HG02884 (cell line): ENCODE data around the gene AMN.

ENCODE experiments used
- ATAC-seq: cut with Tn5 transposase; IDR thresholded peaks from one replicate; pipeline ENCODE4 v1.9.1; 2021; ENCODE audit warnings: mild to moderate bottlenecking, moderate library complexity; ENCODE audit not compliant: unreplicated experiment

AMN gene

DNA sequence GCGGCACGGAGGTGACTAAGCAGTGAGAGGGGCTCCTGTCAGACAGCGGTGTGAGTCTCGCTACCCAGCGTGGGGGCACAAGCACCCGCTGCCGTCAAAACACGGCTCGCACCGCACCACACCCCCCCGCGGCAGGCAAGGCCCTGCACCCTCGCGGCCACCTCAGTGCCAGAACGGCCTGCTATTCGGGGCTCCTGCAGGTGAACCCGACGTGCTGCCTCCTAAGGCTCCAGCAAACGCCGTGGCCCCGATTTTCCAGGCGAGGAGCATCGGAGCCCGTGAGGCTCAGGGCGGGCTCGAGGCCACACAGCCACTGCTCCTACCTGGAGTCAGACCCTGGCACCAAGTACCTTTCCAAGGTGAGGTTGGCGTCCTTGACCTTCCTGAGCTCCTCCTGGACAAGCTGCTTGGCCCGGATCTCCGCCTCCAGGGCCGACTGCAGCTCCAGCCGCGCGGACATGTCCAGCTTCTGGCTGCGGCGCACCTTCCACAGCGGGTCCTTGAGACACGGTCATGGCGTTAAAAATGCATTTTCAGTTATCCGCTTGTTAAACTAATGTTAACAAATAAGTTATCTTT is 41.8 kb downstream of the AMN start:
- no peak for ATAC-seq

DNA sequence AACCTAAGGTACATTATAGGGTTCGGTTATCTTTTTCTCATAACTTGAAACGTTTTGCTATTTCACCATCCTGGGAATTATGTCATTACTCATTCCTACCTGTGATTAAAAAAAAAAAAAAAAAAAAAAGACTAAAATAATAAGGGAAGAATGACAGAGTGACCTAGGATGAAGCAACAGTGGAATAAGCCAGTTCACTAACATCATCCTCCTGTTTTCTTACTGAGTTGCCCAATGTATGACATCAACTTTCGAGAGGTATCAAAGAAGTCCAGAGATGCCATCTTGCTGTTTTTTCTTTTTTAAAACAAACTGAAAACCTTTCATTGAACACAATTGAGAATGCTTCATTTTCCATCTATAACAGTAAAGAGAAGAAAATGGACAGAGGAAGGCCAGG is 42.8 kb downstream of the AMN start:
- ATAC-seq: no peak

GRCh38 chr14:102965971-102966655 is 43.6 kb downstream of the AMN start:
- ATAC-seq: no peak

DNA sequence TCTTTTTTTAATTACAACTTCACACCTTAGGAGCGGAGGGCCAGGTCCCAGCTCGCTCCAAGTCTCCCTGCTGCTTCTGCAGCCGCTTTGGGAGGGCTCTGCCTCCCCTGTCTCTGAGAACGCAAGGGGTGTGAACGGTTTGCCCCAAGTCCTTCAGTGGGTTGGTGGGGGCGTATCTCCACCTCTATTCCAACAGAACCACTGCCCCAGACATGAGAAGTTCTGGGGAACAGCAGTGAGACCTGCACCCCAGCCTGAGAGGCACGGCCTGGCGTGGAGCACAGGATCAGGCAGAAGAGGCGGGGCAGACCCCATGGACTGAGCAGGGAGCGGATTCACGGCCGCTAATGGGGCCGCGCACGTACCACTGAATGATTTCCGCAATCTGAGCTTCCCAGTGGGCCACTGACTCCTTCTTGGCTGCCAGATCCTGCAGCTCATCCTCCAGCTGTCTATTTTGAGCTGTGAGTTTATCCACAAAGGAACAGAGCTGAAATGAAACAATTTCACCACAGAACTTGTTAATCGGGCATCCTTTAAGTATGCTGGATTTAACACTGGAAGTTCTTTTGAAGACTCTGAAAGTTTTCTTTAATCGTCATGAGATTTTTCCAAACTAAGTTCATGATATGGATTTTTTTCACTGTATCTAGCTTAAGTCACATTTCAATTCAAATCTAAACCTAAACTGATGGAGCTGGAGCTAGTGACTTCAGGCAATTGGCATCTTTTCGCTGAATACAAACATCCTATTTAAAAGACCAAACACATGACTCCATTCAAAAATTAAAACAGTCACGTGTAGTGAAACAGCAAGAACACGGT is 44.4 kb downstream of the AMN start:
- ATAC-seq: no peak

DNA sequence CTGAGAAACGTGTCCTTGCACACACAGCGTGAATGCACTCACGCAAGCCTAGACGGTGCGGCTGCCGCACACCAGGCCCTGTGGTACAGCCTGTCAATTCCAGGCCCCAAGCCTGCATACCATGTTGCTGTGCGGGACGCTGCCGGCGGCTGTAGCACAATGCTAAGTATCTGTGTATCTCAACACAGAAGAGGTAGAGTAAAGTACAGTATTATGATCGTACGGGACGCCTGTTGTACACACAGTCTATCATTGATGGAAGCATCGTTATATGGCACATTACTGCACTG is 45.0 kb downstream of the AMN start:
- no peak for ATAC-seq

DNA sequence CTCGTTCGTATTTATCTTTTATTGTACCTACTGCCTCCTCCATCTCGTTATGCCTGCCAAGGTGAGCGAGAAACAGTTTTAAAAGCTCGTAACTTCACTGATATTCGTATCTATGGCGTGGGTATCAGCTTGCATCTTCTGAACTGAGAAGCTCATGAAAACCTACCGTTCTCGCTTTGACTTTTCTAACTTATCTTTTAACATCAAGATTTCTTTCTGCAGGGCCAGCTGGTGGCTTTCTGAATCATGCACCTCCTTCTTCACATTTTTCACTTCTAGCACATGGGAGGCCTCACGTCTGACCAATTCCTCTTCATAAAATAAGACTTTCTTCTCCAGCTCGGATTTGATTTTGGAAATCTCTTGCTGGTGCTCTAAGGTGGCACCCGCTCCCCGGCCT is 45.8 kb downstream of the AMN start:
- no peak for ATAC-seq

GRCh38 chr14:102969060-102969791 is 46.8 kb downstream of the AMN start:
- ATAC-seq: no peak

DNA sequence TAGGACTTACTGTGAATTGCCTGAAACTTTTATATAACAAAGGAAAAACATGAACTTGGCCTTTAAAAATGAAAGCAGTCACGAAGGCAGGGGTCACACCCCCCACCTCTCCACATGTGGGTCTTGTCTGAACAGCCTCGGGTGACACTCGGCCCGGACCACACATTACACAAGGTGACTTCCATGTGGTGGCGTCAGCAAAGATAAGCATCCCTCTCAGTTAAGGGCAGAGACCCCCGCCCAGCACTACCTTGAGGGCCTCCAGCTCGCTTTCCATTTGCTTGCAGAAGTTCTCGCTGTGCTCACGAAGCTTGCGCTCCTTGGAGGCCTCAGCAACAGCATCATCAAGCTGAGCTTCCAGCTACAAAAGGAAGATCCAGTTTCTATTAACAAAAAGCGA is 47.4 kb downstream of the AMN start:
- ATAC-seq: no peak

DNA sequence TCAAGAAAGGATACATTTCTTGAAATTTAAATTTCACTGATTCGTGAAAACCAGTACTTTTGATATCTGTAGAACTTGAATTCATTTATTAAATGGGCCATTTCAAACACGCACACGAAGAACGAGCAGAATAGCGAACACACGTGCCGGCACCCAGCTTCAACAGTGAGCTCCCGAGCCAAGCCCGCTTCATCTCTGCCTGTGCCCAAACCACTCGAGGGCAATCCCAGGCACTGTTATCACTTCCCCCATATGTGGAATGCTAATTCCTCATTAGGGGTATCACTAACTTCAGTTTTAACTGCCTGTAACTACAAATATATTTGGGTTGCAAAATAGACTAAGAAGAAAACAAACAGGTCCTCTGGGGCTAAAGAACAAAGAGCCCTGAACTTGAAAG is 48.0 kb downstream of the AMN start:
- ATAC-seq: no peak

DNA sequence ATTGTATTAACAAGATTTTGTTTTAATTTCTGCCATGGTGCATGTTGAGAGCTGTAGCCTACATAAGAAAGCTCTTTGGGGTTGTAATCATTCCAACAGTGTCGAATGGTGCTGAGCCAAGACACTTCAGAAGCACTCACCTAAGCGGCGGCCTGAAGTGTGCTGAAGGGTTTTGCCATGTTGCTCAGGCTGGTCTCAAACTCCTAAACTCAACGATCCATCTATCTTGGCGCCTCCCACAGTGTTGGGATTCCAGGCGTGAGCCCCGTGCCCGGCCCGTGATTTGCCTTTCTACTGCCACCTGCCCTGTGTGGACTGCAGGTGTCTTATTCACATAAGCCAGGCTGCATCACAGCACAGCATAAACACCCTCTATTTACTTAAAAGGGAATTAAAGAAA is 48.9 kb downstream of the AMN start:
- ATAC-seq: no peak

GRCh38 chr14:102971836-102972606 is 49.6 kb downstream of the AMN start:
- no peak for ATAC-seq

GRCh38 chr14:102973706-102974285 is 51.3 kb downstream of the AMN start:
- ATAC-seq: no peak

DNA sequence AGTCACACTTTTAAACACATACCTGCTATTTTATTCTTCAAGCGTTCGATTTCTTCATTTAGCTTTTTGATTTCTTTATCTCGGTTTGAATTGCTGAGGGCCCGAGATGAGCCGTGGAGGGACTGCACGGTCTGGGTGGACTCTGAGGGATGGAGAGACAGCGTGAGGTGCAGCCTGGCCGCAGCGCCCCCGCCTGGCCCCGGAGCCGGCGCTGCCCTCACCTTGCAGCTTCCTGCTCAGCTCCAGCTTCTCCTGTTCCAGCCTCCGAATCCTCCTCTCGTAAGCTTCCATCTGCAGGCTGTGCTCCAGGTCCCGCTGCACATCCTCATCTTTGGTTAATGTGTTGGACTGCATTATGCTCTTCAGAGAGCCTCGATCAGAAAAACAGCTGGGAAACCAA is 53.2 kb downstream of the AMN start:
- ATAC-seq: no peak

GRCh38 chr14:102977475-102977874 is 55.0 kb downstream of the AMN start:
- no peak for ATAC-seq

GRCh38 chr14:102979406-102979805 is 56.9 kb downstream of the AMN start:
- no peak for ATAC-seq

DNA sequence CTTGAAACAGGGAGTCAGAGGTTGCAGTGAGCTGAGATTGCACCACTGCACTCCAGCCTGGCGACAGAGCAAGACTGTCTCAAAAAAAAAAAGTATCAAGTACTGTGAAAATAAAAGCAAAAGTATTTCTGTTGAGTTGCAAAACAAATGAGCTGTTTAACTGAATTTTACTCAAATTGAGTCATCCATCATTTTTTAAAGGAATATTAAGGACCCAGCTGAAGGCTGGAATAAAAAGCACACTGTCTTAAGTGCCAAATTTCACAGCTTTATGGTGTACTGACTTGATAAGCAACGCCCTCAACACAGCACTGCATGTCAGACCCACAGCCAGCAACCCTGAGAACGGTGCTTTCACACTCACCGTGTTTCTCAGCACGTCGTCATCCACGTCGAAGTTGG is 57.9 kb downstream of the AMN start:
- no peak for ATAC-seq
